Measurements from ENCODE around the gene TGM3.

TGM3 gene, protein sequence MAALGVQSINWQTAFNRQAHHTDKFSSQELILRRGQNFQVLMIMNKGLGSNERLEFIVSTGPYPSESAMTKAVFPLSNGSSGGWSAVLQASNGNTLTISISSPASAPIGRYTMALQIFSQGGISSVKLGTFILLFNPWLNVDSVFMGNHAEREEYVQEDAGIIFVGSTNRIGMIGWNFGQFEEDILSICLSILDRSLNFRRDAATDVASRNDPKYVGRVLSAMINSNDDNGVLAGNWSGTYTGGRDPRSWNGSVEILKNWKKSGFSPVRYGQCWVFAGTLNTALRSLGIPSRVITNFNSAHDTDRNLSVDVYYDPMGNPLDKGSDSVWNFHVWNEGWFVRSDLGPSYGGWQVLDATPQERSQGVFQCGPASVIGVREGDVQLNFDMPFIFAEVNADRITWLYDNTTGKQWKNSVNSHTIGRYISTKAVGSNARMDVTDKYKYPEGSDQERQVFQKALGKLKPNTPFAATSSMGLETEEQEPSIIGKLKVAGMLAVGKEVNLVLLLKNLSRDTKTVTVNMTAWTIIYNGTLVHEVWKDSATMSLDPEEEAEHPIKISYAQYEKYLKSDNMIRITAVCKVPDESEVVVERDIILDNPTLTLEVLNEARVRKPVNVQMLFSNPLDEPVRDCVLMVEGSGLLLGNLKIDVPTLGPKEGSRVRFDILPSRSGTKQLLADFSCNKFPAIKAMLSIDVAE

DNA sequence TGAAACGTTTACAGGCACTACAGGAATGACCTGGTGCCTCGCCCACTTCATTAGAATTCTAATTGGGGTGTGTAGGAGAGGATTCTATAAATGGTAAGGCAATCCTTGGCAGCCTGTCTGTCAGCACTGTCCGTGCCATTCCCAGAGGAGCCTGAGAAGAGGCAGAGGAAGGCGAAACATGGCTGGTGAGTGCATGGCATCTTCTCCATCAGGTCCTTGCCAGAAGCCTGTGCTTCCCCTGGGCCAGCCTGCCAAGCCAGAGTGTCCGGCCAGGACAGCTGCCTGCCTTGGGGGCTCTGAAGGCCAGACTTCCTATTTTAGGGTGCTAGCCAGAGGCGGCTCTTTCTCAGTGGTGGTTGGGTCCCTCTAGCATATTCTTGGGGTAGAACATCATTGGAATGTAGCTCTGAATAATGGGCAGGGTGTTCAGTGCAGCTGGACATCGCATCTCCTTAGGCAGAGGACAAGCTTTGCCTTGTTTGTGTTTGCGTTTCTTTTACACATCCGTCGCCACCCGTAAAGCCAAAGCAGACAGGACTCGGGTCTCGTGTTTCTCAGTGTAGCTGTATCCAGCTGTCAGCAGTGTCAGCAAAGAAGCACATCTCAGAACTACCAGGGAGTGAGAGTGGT is at the start of gene TGM3:
Gene TGM3 (plus strand): TSS at position 116 of the 630 bp plus-strand sequence. CDS start 63 bp downstream, at position 179.
- no peak for DNase-seq

GRCh38 chr20:2246069-2246491 is 49.7 kb upstream of the TGM3 start:
- no peak for DNase-seq

DNA sequence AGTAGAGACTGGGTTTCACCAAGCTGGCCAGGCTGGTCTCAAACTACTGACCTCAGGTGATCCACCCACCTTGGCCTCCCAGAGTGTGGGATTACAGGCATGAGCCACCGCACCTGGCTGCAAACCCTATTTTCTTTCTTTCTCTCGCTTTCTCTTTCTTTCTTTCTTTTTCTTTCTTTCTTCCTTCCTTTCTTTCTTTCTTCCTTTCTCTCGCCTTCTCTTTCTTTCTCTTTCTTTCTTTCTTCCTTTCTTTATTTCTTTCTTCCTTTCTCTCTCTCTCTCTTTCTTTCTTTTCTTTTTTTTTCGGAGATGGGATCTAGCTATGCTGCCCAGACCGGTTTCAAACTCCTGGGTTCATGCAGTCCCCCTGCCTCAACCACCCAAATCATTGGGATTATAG is 47.0 kb upstream of the TGM3 start:
- no peak for DNase-seq

GRCh38 chr20:2249935-2250334 is 45.9 kb upstream of the TGM3 start:
- no peak for DNase-seq

DNA sequence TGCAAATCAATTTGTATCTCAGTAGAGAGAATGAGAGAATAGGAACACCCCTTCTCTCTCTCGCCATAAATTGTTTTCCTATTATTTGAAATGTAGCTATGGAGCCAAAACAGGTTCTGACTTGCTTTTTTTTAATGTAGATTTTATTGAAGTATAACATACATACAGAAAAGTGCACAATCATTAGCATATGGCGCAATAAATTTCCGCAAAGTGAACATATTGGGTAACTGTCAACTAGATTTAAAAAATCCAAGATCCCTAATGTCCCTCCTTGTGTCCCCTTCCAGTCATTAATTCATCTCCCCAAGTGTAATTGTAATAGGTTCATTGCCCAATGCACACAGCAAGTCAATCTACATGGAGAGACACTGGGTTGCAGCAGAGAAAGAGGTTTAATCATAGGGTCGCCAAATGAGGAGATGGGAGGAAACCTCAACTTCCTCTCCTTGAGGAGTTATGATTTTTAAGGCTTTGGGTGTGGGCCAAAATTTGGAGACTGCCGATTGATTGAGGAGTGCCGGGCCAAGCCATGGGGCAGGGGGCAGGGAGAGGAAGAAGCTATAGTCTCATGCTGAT is 43.3 kb upstream of the TGM3 start:
- no peak for DNase-seq

- DNase-seq, result no peak
These were observed 42.5 kb upstream of the TGM3 start for GRCh38 chr20:2253256-2253655.

GRCh38 chr20:2254333-2254732 is 41.5 kb upstream of the TGM3 start:
- DNase-seq, result no peak

DNA sequence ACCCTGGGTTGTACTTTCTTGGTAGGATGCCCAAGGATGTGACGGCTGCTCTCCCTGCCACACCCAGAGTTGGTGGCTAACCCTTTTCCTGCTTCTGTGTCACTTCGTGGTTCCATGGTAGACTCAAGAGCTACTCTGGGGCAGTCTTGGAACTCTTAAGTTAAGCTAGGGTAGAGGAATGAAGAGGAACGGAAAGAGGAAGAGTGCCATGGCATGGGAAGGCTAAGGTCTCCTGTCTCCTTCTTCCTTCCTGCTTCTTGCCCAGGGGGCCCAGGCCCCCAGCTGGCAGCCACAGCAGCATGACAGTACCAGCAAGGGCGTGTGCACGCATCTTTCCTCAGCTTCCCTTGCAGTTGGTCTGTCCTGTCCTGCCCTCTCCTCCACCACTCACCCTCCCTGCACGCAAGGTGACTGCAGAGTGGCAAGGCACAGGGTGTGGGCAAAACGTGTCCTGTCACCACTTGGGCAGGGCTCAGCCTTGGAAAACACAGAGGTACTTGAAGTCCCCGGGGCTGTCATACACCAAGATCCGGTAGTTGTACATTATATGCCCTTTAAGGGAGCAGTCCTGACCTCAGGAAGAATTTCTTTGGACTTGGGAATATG is 39.8 kb upstream of the TGM3 start:
- DNase-seq, result no peak

- DNase-seq, result no peak
These were observed 36.1 kb upstream of the TGM3 start for GRCh38 chr20:2259731-2260130.

- no peak for DNase-seq
These were observed 35.6 kb upstream of the TGM3 start for GRCh38 chr20:2260250-2260649.

DNA sequence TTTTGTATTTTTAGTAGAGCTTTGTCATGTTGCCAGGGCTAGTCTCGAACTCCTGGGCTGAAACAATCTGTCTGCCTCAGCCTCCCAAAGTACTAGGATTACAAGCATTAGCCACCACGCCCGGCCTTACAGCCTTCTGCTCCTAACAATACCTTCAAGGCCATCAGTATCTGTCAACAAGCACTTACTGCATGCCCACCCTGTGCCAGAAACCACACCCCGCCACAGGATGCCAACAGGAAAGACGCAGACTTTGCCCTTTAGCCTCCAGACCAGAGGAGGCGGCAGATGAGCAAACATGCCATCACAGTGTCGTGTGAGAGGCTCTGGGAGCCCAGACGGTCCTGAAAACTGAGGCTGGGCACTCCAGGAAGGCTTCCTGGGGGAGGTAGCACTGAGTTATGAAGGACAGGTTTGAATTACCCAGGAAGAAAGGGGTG is 34.7 kb upstream of the TGM3 start:
- peak; percentile 59 for DNase-seq

DNA sequence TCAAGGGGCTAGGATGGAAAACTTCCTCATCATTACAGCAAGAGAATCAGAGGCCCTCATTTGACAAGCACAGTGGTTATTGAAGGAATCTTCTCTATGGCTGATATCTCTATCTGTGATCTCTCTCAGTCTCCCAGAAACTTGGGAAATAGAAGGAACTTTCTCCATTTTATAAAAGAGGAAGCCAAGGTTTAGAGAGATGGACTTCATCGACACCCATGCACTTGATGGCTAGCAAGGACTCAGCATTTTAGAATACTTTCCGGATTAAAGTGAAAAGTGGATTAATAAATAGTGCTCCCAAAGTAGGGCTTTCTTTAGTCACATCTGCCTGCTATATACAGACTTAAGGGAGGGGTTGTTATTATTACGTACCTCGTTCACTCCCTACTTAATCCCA is 34.2 kb upstream of the TGM3 start:
- no peak for DNase-seq

- no peak for DNase-seq
These were observed 31.7 kb upstream of the TGM3 start for GRCh38 chr20:2264118-2264517.

- peak; percentile 39 for DNase-seq
These were observed 31.0 kb upstream of the TGM3 start for GRCh38 chr20:2264621-2265374.

DNA sequence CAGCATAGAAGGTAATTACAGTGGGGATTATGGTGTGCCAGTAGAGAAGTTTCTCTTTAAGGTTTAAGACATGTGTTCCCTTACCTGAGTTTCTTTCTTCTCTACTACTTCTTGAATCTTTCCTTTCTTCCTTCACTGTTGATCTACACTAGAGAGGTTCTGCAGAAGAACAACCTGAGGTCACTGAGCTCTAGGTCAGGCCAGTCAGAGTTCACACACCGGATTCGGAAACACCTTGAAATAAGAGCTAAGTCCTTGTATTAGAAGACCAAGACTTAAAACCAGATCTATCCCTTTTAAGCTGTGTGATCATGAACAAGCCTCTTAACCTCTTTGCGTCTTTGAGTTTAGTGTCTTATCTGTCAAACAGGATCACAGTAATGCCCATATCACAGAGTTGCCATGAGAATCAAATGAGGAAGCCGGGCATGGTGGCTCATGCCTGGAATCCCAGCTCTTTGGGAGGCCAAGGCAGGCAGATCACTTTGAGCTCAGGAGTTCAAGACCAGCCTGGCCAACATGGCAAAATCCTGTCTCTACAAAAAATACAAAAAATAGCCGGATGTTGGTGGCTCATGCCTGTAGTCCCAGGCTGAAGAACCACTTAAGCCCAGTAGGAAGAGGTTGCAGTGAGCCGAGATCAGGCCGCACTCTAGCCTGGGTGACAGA is 22.0 kb upstream of the TGM3 start:
- DNase-seq, result no peak

GRCh38 chr20:2276015-2276414 is 19.8 kb upstream of the TGM3 start:
- DNase-seq, result no peak

GRCh38 chr20:2279253-2279779 is 16.5 kb upstream of the TGM3 start:
- no peak for DNase-seq

GRCh38 chr20:2280082-2280481 is 15.7 kb upstream of the TGM3 start:
- DNase-seq, result no peak

- DNase-seq, result no peak
These were observed 14.2 kb upstream of the TGM3 start for GRCh38 chr20:2281563-2281962.

GRCh38 chr20:2282181-2282580 is 13.6 kb upstream of the TGM3 start:
- DNase-seq, result no peak

GRCh38 chr20:2283706-2284423 is 11.9 kb upstream of the TGM3 start:
- DNase-seq, result no peak
